Natural killer cell treated with Interleukin-12 subunit alpha and Interleukin-12 subunit beta and Interleukin-15 and Interleukin-18, amount 100 ng/mL, for 72 hours (primary cell): Measurements from ENCODE around the gene ZG16B. TPM values are rescaled to one million over a fixed set of nuclear protein-coding genes. Genes with fewer than 3 reads are reported as not detected.

Source experiments
- ATAC-seq, 2 donors: fragments of 150-1000 bp; cut with Tn5 transposase in 1 of 2; sonication (Bioruptor Pico), chemical (Tn5 transposase) in 1 of 2; 2 replicates each; pipeline ENCODE4 v1.10.0; 2021
- DNase-seq: peaks from one replicate; pipeline ENCODE4 v3.0.0; 2022; ENCODE audit warnings: low spot score
- H3K27ac Mint-ChIP-seq, 2 donors: 1 replicate in 1 of 2; 2 replicates in 1 of 2; pipeline ENCODE4 v1.8.0; 2022; ENCODE audit warnings: mixed read lengths in 2 of 2, mild to moderate bottlenecking in 1 of 2, moderate library complexity in 1 of 2
- H3K27me3 Mint-ChIP-seq, 2 donors: 1 replicate in 1 of 2; 2 replicates in 1 of 2; pipeline ENCODE4 v1.8.0; 2022; ENCODE audit warnings: mixed read lengths in 2 of 2
- H3K36me3 Mint-ChIP-seq: one replicate; pipeline ENCODE4 v1.8.0; 2022; ENCODE audit warnings: mixed read lengths
- H3K4me1 Mint-ChIP-seq, 2 donors: 1 replicate in 1 of 2; 2 replicates in 1 of 2; pipeline ENCODE4 v1.8.0; 2022; ENCODE audit warnings: low read depth in 2 of 2, mixed read lengths in 2 of 2, mild to moderate bottlenecking in 1 of 2
- H3K4me3 Mint-ChIP-seq: one replicate; pipeline ENCODE4 v1.8.0; 2022; ENCODE audit warnings: mixed read lengths
- H3K9me3 Mint-ChIP-seq: 2 replicates; pipeline ENCODE4 v1.8.0; 2022; ENCODE audit warnings: mixed read lengths
- total RNA-seq, 2 donors: library from RNA; stranded (reverse); gene quantifications; one replicate each; pipeline ENCODE4 v1.2.3, GENCODE V29; 2022

Gene ZG16B
- total RNA-seq, 2 donors from 2014 or later, result 3.8 to 22.1 TPM

GRCh38 chr16:2792940-2793339, 37.2 kb upstream of the ZG16B start:
- Mint-ChIP-seq H3K27me3 (peaks cover 0 to 11% of the 10 kb centered on the region in 2 donors), H3K36me3 (no peaks in the 10 kb centered on the region), H3K4me3 (no peak overlapping the region), H3K4me1 (no peaks in the 10 kb centered on the region), H3K9me3 (no peaks in the 10 kb centered on the region), H3K27ac (no peak overlapping the region)
- no peak for DNase-seq
- no peak for ATAC-seq

- Mint-ChIP-seq H3K4me3 (no peak overlapping the region), H3K27ac (peak overlapping the region in 1 of 2 donors; percentile 69), H3K9me3 (no peaks in the 10 kb centered on the region), H3K27me3 (peaks cover 0 to 11% of the 10 kb centered on the region in 2 donors), H3K36me3 (no peaks in the 10 kb centered on the region), H3K4me1 (no peaks in the 10 kb centered on the region)
- DNase-seq (no peak), ATAC-seq (peak in 1 of 2 donors; percentile 48)
Measured at GRCh38 chr16:2795395-2796143, 34.5 kb upstream of the ZG16B start.

GRCh38 chr16:2798723-2799204, 31.3 kb upstream of the ZG16B start:
- H3K27me3 Mint-ChIP-seq, result peaks cover 2 to 6% of the 10 kb centered on the region in 2 donors

GRCh38 chr16:2799205-2799858, 30.8 kb upstream of the ZG16B start:
- no peak overlapping the region for H3K27ac Mint-ChIP-seq
- H3K4me3 Mint-ChIP-seq, result no peak overlapping the region
- ATAC-seq, result no peak
- DNase-seq, result no peak
- no peaks in the 10 kb centered on the region for H3K9me3 Mint-ChIP-seq
- H3K27me3 Mint-ChIP-seq, result peaks cover 1 to 6% of the 10 kb centered on the region in 2 donors
- H3K36me3 Mint-ChIP-seq, result no peaks in the 10 kb centered on the region
- no peaks in the 10 kb centered on the region for H3K4me1 Mint-ChIP-seq

More at GRCh38 chr16:2798723-2799204, 31.3 kb upstream of the ZG16B start:
- Mint-ChIP-seq H3K36me3 (no peaks in the 10 kb centered on the region), H3K27ac (no peak overlapping the region), H3K4me3 (no peak overlapping the region), H3K4me1 (no peaks in the 10 kb centered on the region), H3K9me3 (no peaks in the 10 kb centered on the region)
- ATAC-seq (no peak), DNase-seq (no peak)

- Mint-ChIP-seq H3K36me3 (no peaks in the 10 kb centered on the region), H3K27me3 (peaks cover 0 to 6% of the 10 kb centered on the region in 2 donors), H3K9me3 (no peaks in the 10 kb centered on the region), H3K4me1 (no peaks in the 10 kb centered on the region), H3K27ac (no peak overlapping the region), H3K4me3 (no peak overlapping the region)
- DNase-seq, result no peak
- no peak for ATAC-seq
Measured at GRCh38 chr16:2799859-2800226, 30.3 kb upstream of the ZG16B start.

GRCh38 chr16:2803545-2804195, 26.4 kb upstream of the ZG16B start:
- peaks cover 5 to 7% of the 10 kb centered on the region in 2 donors for H3K27me3 Mint-ChIP-seq
- DNase-seq (no peak), ATAC-seq (no peak)
- H3K27ac Mint-ChIP-seq, result no peak overlapping the region
- H3K4me3 Mint-ChIP-seq, result no peak overlapping the region
- no peaks in the 10 kb centered on the region for H3K9me3 Mint-ChIP-seq
- no peaks in the 10 kb centered on the region for H3K4me1 Mint-ChIP-seq
- H3K36me3 Mint-ChIP-seq, result no peaks in the 10 kb centered on the region

GRCh38 chr16:2804728-2805127, 25.4 kb upstream of the ZG16B start:
- ATAC-seq (peak in 1 of 2 donors; percentile 33), DNase-seq (no peak)
- Mint-ChIP-seq H3K27me3 (peaks cover 8 to 16% of the 10 kb centered on the region in 2 donors), H3K9me3 (no peaks in the 10 kb centered on the region), H3K4me1 (no peaks in the 10 kb centered on the region), H3K36me3 (no peaks in the 10 kb centered on the region), H3K27ac (no peak overlapping the region), H3K4me3 (no peak overlapping the region)

GRCh38 chr16:2806286-2806685, 23.8 kb upstream of the ZG16B start:
- H3K36me3 Mint-ChIP-seq, result no peaks in the 10 kb centered on the region
- peaks cover 8 to 16% of the 10 kb centered on the region in 2 donors for H3K27me3 Mint-ChIP-seq
- no peaks in the 10 kb centered on the region for H3K4me1 Mint-ChIP-seq

GRCh38 chr16:2808181-2808580, 21.9 kb upstream of the ZG16B start:
- Mint-ChIP-seq H3K27me3 (peaks cover 8 to 12% of the 10 kb centered on the region in 2 donors), H3K36me3 (no peaks in the 10 kb centered on the region), H3K9me3 (no peaks in the 10 kb centered on the region), H3K4me3 (no peak overlapping the region), H3K4me1 (peaks cover 0 to 3% of the 10 kb centered on the region in 2 donors), H3K27ac (no peak overlapping the region)
- ATAC-seq, result no peak
- no peak for DNase-seq

More at GRCh38 chr16:2806286-2806685, 23.8 kb upstream of the ZG16B start:
- no peaks in the 10 kb centered on the region for H3K9me3 Mint-ChIP-seq
- ATAC-seq (no peak), DNase-seq (no peak)
- no peak overlapping the region for H3K4me3 Mint-ChIP-seq
- H3K27ac Mint-ChIP-seq, result no peak overlapping the region

- Mint-ChIP-seq H3K27ac (no peak overlapping the region), H3K27me3 (peaks cover 8 to 10% of the 10 kb centered on the region in 2 donors), H3K4me1 (peaks cover 0 to 3% of the 10 kb centered on the region in 2 donors), H3K36me3 (no peaks in the 10 kb centered on the region), H3K4me3 (no peak overlapping the region), H3K9me3 (no peaks in the 10 kb centered on the region)
- ATAC-seq (no peak), DNase-seq (no peak)
Measured at GRCh38 chr16:2809149-2809760, 20.8 kb upstream of the ZG16B start.

GRCh38 chr16:2810651-2811050, 19.5 kb upstream of the ZG16B start:
- Mint-ChIP-seq H3K27me3 (peaks cover 8 to 10% of the 10 kb centered on the region in 2 donors), H3K9me3 (no peaks in the 10 kb centered on the region), H3K27ac (no peak overlapping the region), H3K36me3 (no peaks in the 10 kb centered on the region), H3K4me1 (peaks cover 0 to 3% of the 10 kb centered on the region in 2 donors), H3K4me3 (no peak overlapping the region)
- DNase-seq (no peak), ATAC-seq (no peak)

- ATAC-seq (peak; percentile 36 to 72), DNase-seq (no peak)
- no peak overlapping the region for H3K27ac Mint-ChIP-seq
- peaks cover 4 to 10% of the 10 kb centered on the region in 2 donors for H3K27me3 Mint-ChIP-seq
- no peaks in the 10 kb centered on the region for H3K9me3 Mint-ChIP-seq
- no peaks in the 10 kb centered on the region for H3K36me3 Mint-ChIP-seq
- no peak overlapping the region for H3K4me3 Mint-ChIP-seq
- peaks cover 0 to 3% of the 10 kb centered on the region in 2 donors for H3K4me1 Mint-ChIP-seq
Measured at GRCh38 chr16:2811703-2812471, 18.2 kb upstream of the ZG16B start.

GRCh38 chr16:2813771-2814221, 16.3 kb upstream of the ZG16B start:
- peaks cover 2 to 8% of the 10 kb centered on the region in 2 donors for H3K27me3 Mint-ChIP-seq
- H3K4me3 Mint-ChIP-seq, result no peak overlapping the region
- H3K4me1 Mint-ChIP-seq, result peaks cover 0 to 6% of the 10 kb centered on the region in 2 donors
- DNase-seq, result no peak
- H3K9me3 Mint-ChIP-seq, result no peaks in the 10 kb centered on the region
- ATAC-seq, result peak in 1 of 2 donors; percentile 45
- no peaks in the 10 kb centered on the region for H3K36me3 Mint-ChIP-seq
- H3K27ac Mint-ChIP-seq, result no peak overlapping the region
